ENCODE results near the gene TGFA.
A peak's percentile ranks its signal among the peaks of the same experiment; 100 is the strongest.

Gene TGFA

DNA sequence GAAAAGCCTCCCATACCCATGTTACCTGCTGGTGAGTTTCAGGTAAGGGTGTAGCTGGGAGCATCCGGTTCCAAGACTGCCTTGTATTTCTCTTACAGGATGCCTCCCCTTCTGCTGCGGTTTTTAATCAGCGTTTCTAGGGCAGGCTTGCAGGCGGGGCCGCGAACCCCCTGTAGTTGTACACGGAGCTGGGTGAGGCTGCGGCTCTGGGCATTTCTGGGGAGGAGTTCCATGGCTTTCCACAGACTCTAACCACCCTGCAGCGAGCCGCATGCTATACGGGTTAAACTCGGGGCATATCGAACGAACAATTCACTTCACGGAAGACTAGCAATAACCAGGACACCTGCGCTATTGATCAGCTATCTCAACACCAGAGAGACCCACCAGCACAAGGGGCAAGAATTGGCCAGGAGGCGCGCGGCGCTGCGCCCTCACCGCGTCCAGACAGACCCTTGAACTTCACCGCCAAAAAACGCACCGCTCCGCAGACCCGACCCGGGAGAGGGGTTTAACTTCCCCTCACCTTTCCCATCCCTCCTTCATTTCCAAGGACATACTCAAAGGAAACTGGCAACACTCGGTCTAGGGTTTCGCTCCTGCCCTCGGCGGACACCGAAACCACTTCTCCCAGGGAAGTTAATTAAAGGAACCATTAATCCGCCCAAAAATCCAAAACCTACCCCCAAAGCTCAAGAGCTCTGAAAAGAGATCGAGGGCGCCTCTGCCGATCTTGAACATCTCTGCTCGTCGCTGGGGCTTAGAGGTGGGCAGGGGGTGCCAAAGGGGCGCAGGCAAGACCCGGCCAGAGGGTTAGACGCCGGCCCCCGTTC, 909 bp downstream of the TGFA start:
- no peak for DNase-seq

- DNase-seq: no peak
Measured at GRCh38 chr2:70551167-70551566, 2.5 kb downstream of the TGFA start.

DNA sequence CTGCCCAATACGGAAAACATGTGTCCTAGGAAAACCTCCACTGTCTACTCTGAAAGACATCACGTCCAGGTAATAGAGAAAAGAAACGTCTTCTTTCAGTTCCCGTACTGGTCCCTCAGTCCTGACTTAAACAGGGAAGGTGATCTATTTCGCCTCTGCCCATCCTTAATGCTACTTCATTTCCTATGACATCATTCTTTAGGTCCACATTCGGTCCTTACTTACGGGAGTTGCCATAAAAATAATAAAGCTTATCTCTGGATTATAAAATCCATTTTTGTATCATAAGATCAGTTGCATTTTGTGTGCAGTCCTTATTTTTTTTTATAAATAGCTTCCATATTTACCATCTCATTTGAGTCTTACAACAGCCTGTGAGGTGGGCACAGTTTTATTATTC, 3.7 kb downstream of the TGFA start:
- DNase-seq: no peak

GRCh38 chr2:70549064-70549710, 4.4 kb downstream of the TGFA start:
- no peak for DNase-seq

- no peak for DNase-seq
Measured at GRCh38 chr2:70548233-70548632, 5.4 kb downstream of the TGFA start.

GRCh38 chr2:70546885-70547284, 6.7 kb downstream of the TGFA start:
- DNase-seq: no peak

DNA sequence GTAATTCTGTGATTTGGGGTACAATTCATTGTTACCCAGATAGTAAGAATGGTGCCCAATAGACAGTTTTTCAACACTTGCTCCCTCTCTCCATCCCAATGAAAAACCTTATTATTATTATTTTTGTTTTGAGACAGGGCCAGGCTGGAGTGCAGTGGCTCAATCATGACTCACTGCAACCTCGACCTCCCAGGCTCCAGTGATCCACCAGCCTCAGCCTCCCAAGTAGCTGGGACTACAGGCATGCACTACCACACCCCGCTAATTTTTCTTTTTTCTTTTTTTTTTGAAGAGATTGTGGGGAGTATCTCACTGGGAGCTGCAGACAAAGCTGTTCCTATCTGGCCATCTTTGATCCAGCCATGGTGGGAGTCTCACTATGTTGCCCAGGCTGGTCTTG, 7.2 kb downstream of the TGFA start:
- no peak for DNase-seq

DNA sequence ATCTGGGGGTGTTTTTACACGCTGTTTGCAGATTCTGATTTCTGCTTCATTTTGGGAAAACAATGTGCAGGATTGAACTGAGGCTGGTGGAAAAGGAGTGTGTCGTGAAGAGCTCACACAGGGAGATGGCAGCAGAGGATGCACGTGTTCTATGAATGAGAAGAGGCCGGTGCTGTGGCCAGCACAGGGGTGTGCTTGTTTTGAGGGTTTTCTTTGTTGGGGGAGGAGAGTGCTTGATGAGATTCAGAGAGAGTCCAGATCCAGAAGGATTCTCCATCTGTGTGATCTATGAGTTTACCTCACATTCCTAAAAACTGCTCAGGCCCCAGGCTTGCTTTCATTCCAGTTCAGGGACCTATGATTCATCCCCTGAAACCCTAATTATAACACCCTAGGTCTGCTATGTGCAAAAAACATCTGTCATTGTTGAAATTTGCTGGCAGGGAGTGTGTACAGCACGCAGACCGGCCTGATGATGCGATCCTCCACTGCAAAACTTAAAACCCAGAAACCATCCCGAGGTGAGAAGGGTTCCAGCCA, 12.1 kb downstream of the TGFA start:
- no peak for DNase-seq

GRCh38 chr2:70537840-70538239, 15.8 kb downstream of the TGFA start:
- no peak for DNase-seq

DNA sequence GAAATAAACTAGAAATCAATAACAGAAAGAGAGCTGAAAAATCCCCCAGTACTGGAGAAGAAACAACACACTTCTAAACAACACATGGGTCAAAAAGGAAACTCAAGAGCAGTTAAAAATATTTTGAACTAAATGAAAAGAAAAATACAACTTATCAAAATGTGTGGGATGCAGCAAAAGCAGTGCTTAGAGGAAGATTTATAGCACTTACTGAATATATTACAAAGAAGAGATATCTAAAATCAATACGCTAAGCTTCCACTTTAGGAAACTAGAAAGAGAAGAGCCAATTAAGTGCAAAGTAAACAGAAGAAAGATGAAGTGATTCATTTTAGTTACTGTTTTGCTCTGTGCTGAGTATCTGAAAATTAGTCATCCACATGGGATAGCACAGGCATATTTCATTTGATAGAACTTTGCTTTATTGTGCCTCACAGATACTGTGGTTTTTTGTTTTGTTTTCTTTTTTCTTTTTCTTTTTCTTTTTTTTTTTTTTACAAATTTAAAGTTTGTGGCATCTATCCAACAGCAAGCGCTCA, 17.0 kb downstream of the TGFA start:
- no peak for DNase-seq

GRCh38 chr2:70535573-70535972, 18.1 kb downstream of the TGFA start:
- no peak for DNase-seq

GRCh38 chr2:70534183-70534836, 19.3 kb downstream of the TGFA start:
- DNase-seq: no peak

DNA sequence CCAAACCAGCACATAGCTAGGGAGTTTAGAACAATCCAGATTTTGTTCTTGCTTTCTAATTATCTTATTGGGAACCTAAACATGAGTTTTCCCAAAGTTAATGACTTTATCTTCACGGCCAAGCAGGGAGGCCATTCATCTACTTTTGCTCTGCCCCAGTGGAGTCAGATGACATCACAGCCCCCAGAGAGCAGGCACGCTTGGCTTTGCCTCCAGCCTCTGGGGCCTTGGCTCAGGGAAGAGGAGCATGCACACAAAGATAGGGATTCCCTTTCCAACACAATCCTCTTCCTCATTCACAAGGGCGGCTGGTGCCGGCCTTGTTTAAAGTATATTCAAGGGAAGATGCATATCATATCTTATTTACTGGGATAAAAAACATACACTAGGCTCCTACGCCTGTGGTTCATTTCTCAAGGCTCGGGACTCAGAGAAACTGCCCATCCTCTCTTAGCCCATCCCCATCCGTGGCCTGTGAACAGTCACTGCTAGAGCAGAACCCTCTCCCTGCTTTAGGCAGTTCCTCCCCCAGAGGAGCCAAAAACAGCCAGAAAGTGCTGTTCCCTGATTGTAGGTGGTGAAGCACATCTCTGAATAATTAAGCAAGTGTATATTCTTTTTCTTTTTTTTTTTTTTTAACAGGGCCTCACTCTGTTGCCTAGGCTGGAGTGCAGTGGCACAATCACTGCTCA, 21.2 kb downstream of the TGFA start:
- no peak for DNase-seq

DNA sequence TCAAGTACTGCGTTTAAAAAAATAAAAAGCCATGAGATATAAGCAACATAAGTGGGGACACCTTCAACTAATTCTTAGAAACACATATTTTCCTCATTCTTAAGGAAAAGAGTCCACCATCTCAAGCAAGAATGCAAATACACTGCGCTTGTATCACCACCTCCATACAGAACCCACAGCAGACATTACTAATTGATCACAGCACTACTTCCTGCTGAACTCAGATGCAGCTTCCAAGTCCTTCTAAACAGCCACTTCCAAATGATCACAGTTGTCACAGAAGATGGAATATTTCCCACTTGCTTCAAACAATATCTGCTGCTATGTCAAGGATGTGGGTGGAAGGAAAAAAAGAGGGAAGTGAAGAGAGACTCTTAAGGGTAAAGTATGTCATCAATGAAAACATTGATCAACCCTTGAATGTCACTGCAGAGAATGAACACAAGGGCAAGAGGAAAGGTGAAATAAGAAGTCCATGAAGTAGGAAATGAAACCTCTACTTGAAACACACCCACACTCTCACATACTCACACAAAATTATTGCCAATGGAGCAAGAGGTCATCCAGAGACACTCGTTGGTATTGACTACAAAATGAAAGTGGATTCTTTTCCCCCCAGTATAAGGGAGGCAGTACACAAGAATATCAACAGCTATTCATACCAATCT, 22.1 kb downstream of the TGFA start:
- DNase-seq: no peak

- DNase-seq: peak; percentile 25
Measured at GRCh38 chr2:70529610-70530009, 24.0 kb downstream of the TGFA start.

GRCh38 chr2:70528929-70529328, 24.7 kb downstream of the TGFA start:
- no peak for DNase-seq

GRCh38 chr2:70528276-70528675, 25.4 kb downstream of the TGFA start:
- no peak for DNase-seq

GRCh38 chr2:70527447-70528080, 26.1 kb downstream of the TGFA start:
- DNase-seq: no peak

DNA sequence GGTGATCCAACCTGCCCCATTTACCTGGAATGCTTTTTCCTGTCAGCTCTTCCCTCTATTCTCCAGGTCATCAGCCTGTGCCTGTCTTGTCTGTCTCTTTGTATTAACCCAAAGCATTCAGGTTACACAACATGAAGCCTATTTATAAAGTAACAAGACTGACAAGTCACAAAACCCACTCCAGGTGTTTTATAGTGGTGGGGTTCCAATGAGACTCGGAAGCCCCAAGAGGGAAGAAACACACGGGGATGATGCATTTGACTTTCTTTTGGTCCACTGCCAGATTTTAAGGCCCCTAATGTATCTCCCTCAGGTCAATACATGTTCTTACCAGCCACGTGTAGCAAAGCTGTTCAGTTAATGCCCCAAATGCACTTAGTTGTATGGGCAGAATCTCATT, 27.5 kb downstream of the TGFA start:
- no peak for DNase-seq

DNA sequence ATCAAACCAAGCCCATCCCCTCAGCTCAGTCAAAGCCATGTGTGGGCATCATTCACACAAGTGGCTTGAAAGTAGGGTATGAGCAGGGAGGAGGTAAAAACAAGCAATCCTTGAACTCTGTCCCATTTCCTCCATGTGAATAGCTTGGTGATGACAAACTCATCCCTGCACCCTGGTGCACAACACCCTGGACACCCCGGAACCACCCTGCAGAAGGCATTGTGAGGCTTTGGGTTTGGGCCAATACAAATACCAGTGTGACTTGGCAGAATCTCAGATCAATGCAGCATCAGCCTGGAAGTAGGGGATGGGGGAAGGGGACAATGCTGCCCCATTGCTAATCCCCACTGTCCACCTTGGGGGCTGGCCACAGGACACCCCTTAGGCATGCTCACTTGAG, 28.6 kb downstream of the TGFA start:
- no peak for DNase-seq

Measured in CD4-positive, alpha-beta T cell treated with Interleukin-15 for 1 hour (primary cell).